Measurements from ENCODE around the gene KIF12. TPM values are rescaled to one million over a fixed set of nuclear protein-coding genes. Genes with fewer than 3 reads are reported as not detected.
A peak's percentile ranks its signal among the peaks of the same experiment; 100 is the strongest.

The KIF12 gene
- total RNA-seq, 1 donor from 2014 or later, result not detected

DNA sequence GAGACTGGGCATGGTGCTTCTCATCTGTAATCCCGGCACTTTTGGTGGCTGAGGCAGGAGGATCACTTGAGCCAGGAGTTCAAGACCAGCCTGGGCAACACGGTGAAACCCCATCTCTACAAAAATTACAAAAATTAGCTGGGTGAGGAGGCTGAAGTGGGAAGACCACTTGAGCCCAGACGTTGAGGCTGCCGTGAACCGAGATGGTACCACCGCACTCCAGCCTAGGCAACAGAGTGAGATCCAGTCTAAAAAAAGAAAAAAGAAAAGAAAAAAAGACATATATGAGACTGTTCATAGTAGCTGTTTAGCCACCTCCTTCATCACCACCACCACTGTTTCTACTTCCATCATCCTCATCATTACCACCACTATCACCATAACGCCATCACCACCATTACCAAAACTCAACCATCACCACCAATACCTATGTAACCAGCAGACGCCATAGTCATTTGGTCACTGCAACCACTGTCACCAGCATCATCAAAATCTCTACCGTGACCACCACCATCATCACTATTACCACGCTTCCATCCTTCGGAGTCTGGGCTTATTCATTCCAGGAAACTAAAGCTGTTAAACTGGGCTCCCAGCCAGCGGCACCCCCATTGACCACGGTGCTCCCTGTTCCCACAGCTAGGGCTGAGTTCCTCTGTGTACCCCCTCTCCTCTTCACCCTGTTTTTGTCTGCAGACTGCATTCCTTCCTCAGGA is 8.4 kb upstream of the KIF12 start:
- Mint-ChIP-seq H3K4me1 (peaks cover 10% of the 10 kb centered on the region), H3K27me3 (ENCODE audit: low read depth) (peaks cover 48% of the 10 kb centered on the region)
- TF ChIP-seq, protein P1, sequence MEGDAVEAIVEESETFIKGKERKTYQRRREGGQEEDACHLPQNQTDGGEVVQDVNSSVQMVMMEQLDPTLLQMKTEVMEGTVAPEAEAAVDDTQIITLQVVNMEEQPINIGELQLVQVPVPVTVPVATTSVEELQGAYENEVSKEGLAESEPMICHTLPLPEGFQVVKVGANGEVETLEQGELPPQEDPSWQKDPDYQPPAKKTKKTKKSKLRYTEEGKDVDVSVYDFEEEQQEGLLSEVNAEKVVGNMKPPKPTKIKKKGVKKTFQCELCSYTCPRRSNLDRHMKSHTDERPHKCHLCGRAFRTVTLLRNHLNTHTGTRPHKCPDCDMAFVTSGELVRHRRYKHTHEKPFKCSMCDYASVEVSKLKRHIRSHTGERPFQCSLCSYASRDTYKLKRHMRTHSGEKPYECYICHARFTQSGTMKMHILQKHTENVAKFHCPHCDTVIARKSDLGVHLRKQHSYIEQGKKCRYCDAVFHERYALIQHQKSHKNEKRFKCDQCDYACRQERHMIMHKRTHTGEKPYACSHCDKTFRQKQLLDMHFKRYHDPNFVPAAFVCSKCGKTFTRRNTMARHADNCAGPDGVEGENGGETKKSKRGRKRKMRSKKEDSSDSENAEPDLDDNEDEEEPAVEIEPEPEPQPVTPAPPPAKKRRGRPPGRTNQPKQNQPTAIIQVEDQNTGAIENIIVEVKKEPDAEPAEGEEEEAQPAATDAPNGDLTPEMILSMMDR (conservative IDR thresholded peaks at IDR 0.05), result no peak

DNA sequence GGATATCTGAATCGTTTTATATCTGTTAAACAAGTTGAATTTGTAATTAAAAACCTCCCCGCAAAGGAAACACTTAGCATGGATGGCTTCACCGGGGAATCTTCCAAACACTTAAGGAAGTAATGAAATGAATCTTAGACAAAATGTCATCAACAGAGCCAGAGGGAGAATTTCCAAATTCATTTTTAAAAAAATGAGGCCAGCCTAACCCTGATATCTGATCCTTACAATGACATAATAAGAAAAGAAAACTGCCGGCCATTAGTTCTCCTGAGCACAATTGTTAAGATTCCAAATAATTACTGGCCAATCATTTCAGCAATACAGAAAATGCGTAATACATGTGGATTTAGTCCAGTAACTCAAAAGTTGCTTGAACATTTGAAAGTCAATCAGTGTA is 6.1 kb upstream of the KIF12 start:
- H3K27me3 Mint-ChIP-seq (ENCODE audit: low read depth), result peaks cover 63% of the 10 kb centered on the region
- TF ChIP-seq, protein P1 (conservative IDR thresholded peaks at IDR 0.05), result no peak

More for the DNA sequence above, 8.4 kb upstream of the KIF12 start:
- Mint-ChIP-seq H3K36me3 (ENCODE audit: low read depth) (no peaks in the 10 kb centered on the region), H3K27ac (ENCODE audit: unreplicated experiment) (no peak overlapping the region), H3K9me3 (no peaks in the 10 kb centered on the region), H3K4me3 (no peak overlapping the region)
- DNase-seq (ENCODE audit: low read depth, low spot score), result no peak

DNA sequence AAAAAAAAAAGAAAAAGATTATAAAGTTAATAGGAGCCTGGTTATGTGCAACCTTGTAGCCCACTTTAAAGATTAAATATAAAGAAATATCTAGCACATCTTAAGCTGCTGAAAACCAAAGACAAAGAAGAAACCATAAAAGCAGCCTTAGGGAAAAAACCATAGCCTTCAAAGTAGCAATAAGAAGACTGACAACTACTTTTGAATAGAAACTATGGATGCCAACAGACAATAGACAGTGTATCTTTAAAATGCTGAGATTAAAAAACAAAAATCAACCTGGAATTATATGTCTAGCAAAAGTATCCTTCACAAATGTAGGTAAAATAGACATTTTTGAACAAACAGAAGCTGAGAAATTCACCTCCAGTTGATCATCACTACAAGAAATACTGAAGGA is 3.4 kb upstream of the KIF12 start:
- Mint-ChIP-seq H3K27ac (ENCODE audit: unreplicated experiment) (no peak overlapping the region), H3K4me1 (peaks cover 8% of the 10 kb centered on the region), H3K27me3 (ENCODE audit: low read depth) (peaks cover 79% of the 10 kb centered on the region), H3K36me3 (ENCODE audit: low read depth) (peaks cover 4% of the 10 kb centered on the region), H3K9me3 (peaks cover 6% of the 10 kb centered on the region), H3K4me3 (no peak overlapping the region)
- DNase-seq (ENCODE audit: low read depth, low spot score), result no peak
- TF ChIP-seq, protein P1 (conservative IDR thresholded peaks at IDR 0.05), result no peak

More for the DNA sequence above, 6.1 kb upstream of the KIF12 start:
- Mint-ChIP-seq H3K9me3 (peaks cover 6% of the 10 kb centered on the region), H3K4me3 (no peak overlapping the region), H3K4me1 (peaks cover 10% of the 10 kb centered on the region), H3K36me3 (ENCODE audit: low read depth) (peaks cover 4% of the 10 kb centered on the region), H3K27ac (ENCODE audit: unreplicated experiment) (no peak overlapping the region)
- DNase-seq (ENCODE audit: low read depth, low spot score), result no peak

DNA sequence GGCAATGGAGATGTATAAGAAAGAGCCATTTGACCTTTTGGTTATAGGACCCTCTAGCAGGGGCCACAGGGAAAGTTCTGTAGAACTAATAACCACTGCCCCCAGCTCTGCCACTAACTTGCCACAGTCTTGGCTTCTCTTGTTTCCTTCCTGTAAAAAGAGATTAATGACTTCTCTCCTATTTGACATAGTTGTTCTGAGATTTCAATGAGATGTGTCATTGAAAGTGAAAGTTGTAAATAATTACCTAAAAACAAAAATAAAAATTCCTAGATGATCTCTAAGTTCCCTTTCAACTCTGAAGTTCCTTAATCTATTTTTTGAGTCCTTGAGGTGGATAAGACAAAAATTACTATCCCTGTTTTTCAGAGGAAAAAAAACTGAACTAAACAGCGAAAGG is 1.4 kb upstream of the KIF12 start:
- H3K27ac Mint-ChIP-seq (ENCODE audit: unreplicated experiment), result no peak overlapping the region
- H3K36me3 Mint-ChIP-seq (ENCODE audit: low read depth), result peaks cover 4% of the 10 kb centered on the region
- no peak overlapping the region for H3K4me3 Mint-ChIP-seq
- peaks cover 6% of the 10 kb centered on the region for H3K9me3 Mint-ChIP-seq
- peaks cover 87% of the 10 kb centered on the region for H3K27me3 Mint-ChIP-seq (ENCODE audit: low read depth)
- H3K4me1 Mint-ChIP-seq, result peaks cover 9% of the 10 kb centered on the region
- DNase-seq (ENCODE audit: low read depth, low spot score), result no peak
- TF ChIP-seq, protein P1 (conservative IDR thresholded peaks at IDR 0.05), result no peak

DNA sequence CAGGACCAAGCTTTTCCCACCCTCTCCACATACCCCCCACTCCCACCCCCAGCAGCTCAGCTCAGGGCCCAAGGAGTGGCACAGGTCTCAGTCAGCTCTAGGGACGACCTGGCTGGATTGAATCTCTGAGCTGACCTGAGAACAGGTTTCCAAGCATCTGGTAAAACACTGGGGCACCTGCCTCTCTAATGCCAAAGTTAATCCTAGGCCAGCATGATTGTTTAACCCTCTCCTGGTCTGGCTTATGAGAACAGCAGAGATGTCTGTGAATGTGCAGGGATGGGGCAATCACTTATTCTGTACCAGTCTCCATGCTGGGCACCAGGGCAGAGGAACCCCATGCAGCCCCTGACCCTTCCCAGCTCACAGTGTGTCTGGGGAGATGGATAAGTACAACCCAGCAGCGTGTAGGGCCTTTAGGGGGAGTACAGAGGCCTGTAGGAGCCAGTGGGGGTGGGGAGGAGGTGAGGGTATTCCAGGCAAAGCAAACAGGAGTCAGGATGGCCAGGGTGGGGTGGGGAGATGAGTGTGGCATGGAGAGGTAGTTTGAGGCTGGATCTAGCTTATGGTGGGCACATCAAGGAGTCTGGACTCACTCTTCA is 678 bp upstream of the KIF12 start:
- peaks cover 6% of the 10 kb centered on the region for H3K9me3 Mint-ChIP-seq
- no peak overlapping the region for H3K27ac Mint-ChIP-seq (ENCODE audit: unreplicated experiment)
- peaks cover 4% of the 10 kb centered on the region for H3K36me3 Mint-ChIP-seq (ENCODE audit: low read depth)
- no peak for DNase-seq (ENCODE audit: low read depth, low spot score)
- H3K4me3 Mint-ChIP-seq, result peak overlapping the region; percentile 38
- TF ChIP-seq, protein P1 (conservative IDR thresholded peaks at IDR 0.05), result no peak
- peaks cover 9% of the 10 kb centered on the region for H3K4me1 Mint-ChIP-seq
- H3K27me3 Mint-ChIP-seq (ENCODE audit: low read depth), result peaks cover 87% of the 10 kb centered on the region

Data from neural crest cell (in vitro differentiated cells).